ENCODE measurements around the gene CES2.
"Not testable (repeated sequence)": the region's sequence is repeated elsewhere in the genome, so short reads cannot be mapped to it uniquely, and the experiment has no call there.

The CES2 gene

DNA sequence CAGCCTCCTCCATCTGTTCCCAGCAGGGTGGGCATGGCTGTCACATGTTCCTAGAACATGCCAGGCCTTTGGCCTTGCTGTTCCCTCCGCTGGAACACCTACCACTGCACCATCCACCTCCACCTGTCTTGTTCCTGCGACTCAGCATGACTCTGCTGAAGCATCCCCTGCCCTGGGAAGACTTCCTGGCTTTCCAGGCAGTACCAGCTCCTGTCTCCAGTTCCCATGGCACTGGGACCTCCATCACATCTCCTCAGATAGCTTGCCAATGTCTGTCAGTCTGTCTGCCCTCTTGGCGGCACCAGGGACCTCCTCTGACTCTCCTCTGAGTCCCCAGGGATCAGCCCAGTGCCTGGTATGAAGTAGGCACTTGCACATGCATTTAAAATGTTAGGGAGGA lies 39.3 kb upstream of the CES2 start:
- H3K4me1 ChIP-seq (ENCODE audit: control insufficient read depth in 1 of 2, insufficient read depth in 1 of 2, low read depth in 1 of 2, low read length in 1 of 2), result no peaks in the 10 kb centered on the region
- H3K9me3 ChIP-seq, result no peaks in the 10 kb centered on the region
- no peak overlapping the region for H3K4me3 ChIP-seq (ENCODE audit: low read depth in 1 of 2, low read length in 1 of 2)
- H3K36me3 ChIP-seq, result no peaks in the 10 kb centered on the region
- no peak overlapping the region for H3K27ac ChIP-seq
- TF ChIP-seq, protein P1, sequence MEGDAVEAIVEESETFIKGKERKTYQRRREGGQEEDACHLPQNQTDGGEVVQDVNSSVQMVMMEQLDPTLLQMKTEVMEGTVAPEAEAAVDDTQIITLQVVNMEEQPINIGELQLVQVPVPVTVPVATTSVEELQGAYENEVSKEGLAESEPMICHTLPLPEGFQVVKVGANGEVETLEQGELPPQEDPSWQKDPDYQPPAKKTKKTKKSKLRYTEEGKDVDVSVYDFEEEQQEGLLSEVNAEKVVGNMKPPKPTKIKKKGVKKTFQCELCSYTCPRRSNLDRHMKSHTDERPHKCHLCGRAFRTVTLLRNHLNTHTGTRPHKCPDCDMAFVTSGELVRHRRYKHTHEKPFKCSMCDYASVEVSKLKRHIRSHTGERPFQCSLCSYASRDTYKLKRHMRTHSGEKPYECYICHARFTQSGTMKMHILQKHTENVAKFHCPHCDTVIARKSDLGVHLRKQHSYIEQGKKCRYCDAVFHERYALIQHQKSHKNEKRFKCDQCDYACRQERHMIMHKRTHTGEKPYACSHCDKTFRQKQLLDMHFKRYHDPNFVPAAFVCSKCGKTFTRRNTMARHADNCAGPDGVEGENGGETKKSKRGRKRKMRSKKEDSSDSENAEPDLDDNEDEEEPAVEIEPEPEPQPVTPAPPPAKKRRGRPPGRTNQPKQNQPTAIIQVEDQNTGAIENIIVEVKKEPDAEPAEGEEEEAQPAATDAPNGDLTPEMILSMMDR (IDR thresholded peaks at IDR 0.05), result no peak
- no peaks in the 10 kb centered on the region for H3K27me3 ChIP-seq

GRCh38 chr16:66896682-66897081 lies 38.6 kb upstream of the CES2 start:
- not testable (repeated sequence) for H3K27me3 ChIP-seq; H3K27ac ChIP-seq; H3K4me1 ChIP-seq (ENCODE audit: control insufficient read depth in 1 of 2, insufficient read depth in 1 of 2, low read depth in 1 of 2, low read length in 1 of 2); H3K4me3 ChIP-seq (ENCODE audit: low read depth in 1 of 2, low read length in 1 of 2); H3K9me3 ChIP-seq; H3K36me3 ChIP-seq

DNA sequence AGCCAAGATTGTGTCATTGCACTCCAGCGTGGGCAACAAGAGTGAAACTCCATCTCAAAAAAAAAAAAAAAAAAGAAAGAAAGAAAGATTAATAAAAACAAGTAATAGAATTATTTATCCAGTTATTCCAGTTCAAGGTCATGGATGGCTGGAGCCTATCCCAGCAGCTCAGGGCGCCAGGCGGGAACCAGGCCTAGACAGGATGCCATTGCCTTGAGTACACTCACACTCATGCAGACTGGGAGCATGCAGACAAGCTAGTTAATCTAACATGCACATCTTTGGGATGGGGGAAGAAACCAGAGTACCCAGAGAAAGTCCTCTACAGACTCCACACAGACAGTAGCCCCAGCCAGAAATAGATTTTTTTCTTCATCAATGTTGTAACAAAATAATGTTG lies 37.1 kb upstream of the CES2 start:
- no peaks in the 10 kb centered on the region for H3K9me3 ChIP-seq
- no peak overlapping the region for H3K4me3 ChIP-seq (ENCODE audit: low read depth in 1 of 2, low read length in 1 of 2)
- no peaks in the 10 kb centered on the region for H3K36me3 ChIP-seq
- H3K27me3 ChIP-seq, result no peaks in the 10 kb centered on the region
- no peaks in the 10 kb centered on the region for H3K4me1 ChIP-seq (ENCODE audit: control insufficient read depth in 1 of 2, insufficient read depth in 1 of 2, low read depth in 1 of 2, low read length in 1 of 2)
- H3K27ac ChIP-seq, result no peak overlapping the region
- TF ChIP-seq, protein P1 (IDR thresholded peaks at IDR 0.05), result no peak

- Histone ChIP-seq H3K27ac (no peak overlapping the region), H3K4me1 (ENCODE audit: control insufficient read depth in 1 of 2, insufficient read depth in 1 of 2, low read depth in 1 of 2, low read length in 1 of 2) (no peaks in the 10 kb centered on the region), H3K9me3 (no peaks in the 10 kb centered on the region)
Observed at GRCh38 chr16:66898933-66899309, 36.4 kb upstream of the CES2 start.

GRCh38 chr16:66899310-66899944 lies 35.9 kb upstream of the CES2 start:
- no peaks in the 10 kb centered on the region for H3K9me3 ChIP-seq
- no peaks in the 10 kb centered on the region for H3K36me3 ChIP-seq
- H3K27ac ChIP-seq, result no peak overlapping the region
- no peaks in the 10 kb centered on the region for H3K27me3 ChIP-seq
- no peaks in the 10 kb centered on the region for H3K4me1 ChIP-seq (ENCODE audit: control insufficient read depth in 1 of 2, insufficient read depth in 1 of 2, low read depth in 1 of 2, low read length in 1 of 2)
- TF ChIP-seq, protein P1 (IDR thresholded peaks at IDR 0.05), result no peak
- H3K4me3 ChIP-seq (ENCODE audit: low read depth in 1 of 2, low read length in 1 of 2), result no peak overlapping the region

More at GRCh38 chr16:66898933-66899309, 36.4 kb upstream of the CES2 start:
- no peaks in the 10 kb centered on the region for H3K27me3 ChIP-seq
- H3K36me3 ChIP-seq, result no peaks in the 10 kb centered on the region
- no peak overlapping the region for H3K4me3 ChIP-seq (ENCODE audit: low read depth in 1 of 2, low read length in 1 of 2)
- TF ChIP-seq, protein P1 (IDR thresholded peaks at IDR 0.05), result no peak

- Histone ChIP-seq H3K4me3 (ENCODE audit: low read depth in 1 of 2, low read length in 1 of 2) (no peak overlapping the region), H3K36me3 (no peaks in the 10 kb centered on the region)
Observed at GRCh38 chr16:66899945-66900710, 35.2 kb upstream of the CES2 start.

More at GRCh38 chr16:66899945-66900710, 35.2 kb upstream of the CES2 start:
- Histone ChIP-seq H3K4me1 (ENCODE audit: control insufficient read depth in 1 of 2, insufficient read depth in 1 of 2, low read depth in 1 of 2, low read length in 1 of 2) (no peaks in the 10 kb centered on the region), H3K9me3 (no peaks in the 10 kb centered on the region), H3K27ac (no peak overlapping the region), H3K27me3 (no peaks in the 10 kb centered on the region)
- TF ChIP-seq, protein P1 (IDR thresholded peaks at IDR 0.05), result no peak
